A549 treated with CORT108297 at 1 μM for 4 hours (cell line): ENCODE measurements around the gene GRWD1. TPM values are rescaled to one million over a fixed set of nuclear protein-coding genes. Genes with fewer than 3 reads are reported as not detected.

ENCODE experiments used
- total RNA-seq: library from RNA; stranded (reverse); fragments of 200-300 nt; extraction: Qiagen RNA extraction; gene quantifications from 5 replicates; pipeline ENCODE4 v1.2.3, GENCODE V29; 2022

Gene GRWD1
- 111 to 130 TPM (median 123 TPM) in 5 replicates for total RNA-seq

GRCh38 chr19:48445606-48446481 is at the start of gene GRWD1:
Gene GRWD1, plus strand, starts transcription at chr19:48445983. Its CDS starts 23 bp downstream, at chr19:48446006.

DNA sequence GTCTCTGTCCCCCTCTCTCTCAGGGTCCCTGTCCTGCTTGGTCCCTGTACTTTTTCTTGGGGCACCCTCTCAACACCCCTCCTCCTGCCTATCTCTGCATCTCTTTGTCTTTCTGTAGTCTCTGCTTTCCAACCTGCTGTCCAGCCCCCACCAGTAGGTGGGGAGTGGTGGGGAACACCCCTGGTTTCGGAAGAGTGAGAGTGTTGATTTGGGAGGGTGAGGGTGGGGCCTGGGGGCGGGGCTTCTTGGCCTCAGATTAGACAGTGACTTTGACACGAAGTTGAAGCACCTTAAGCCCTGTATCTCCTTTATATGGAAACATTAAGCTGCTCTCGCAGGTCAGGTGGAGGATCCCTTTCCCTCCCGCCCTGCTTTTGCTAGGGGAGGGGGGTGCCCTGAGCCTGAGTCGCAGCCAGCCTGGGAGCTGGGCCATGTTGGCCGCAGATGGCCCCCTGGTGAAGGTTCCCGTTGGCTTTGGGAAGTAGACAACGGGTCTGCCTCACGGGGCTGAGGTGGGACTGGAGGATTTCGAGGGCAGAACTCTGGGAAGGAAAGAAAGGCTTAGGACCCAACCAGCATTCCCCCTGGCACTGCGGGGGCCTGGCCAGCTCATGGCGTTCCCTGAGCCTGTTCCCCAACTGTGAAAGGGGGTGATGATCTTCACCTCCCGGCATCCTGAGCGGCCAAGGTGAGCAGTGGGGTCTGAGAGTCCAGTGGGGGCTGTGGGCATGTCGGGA is 9.6 kb downstream of the GRWD1 start, which contains the start of gene KCNJ14:
KCNJ14 (plus strand) TSS at position 404 of the 737 bp plus-strand sequence. CDS start 6,151 bp downstream, outside the sequence.

DNA sequence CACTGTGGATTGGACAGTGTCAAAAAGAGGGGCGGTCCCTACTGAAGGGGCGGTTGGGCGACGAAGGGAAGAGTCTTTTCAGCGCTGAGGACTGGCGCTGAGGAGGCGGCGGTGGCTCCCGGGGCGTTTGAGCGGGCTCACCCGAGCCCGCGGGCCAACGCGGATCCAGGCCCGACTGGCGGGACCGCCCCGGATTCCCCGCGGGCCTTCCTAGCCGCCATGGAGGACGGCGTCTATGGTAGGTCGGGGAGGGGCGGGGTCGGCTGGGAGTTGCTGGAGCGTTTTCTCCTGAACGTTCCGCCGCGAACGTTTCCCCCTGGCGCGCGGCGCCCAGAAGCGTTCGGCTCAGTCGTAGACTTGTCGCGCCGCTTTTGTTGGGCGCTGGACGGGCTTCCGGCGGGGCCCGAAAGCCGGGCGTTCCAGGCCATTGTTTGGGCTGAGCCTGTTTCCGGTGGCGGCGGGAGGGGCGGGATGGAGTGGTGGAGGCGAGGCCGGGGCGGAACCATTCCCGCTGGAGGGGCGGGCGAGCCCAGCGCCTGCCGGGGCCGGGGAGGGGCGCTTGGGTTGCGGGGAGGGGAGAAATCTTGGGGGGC is 23.6 kb downstream of the GRWD1 start, which contains the start of gene CYTH2:
CYTH2 (plus strand) TSS at position 81 of the 593 bp plus-strand sequence; CDS start at position 220, 139 bp downstream.

Other genes starting within 250 kb of the GRWD1 start
- 16.5 to 19.8 TPM (median 18.4 TPM) in 5 replicates for gene CARD8, start 190.1 kb upstream of the GRWD1 start, total RNA-seq
- 4.7 to 5.4 TPM (median 5.3 TPM) in 5 replicates for gene ZNF114, start 175.9 kb upstream of the GRWD1 start, total RNA-seq
- gene EMP3, start 120.4 kb upstream of the GRWD1 start, total RNA-seq, result 465 to 500 TPM (median 480 TPM) in 5 replicates
- 3.2 to 5.1 TPM (median 4.5 TPM) in 5 replicates for gene TMEM143, start 82.0 kb upstream of the GRWD1 start, total RNA-seq
- gene SYNGR4, start 81.6 kb upstream of the GRWD1 start, total RNA-seq, result 2.5 to 3.7 TPM (median 3.2 TPM) in 5 replicates
- 385 to 442 TPM (median 423 TPM) in 5 replicates for gene KDELR1, start 54.4 kb upstream of the GRWD1 start, total RNA-seq
- gene GRIN2D, start 52.3 kb upstream of the GRWD1 start, total RNA-seq, result 6.3 to 11.3 TPM (median 10.6 TPM) in 5 replicates
- 1.0 to 2.1 TPM (median 1.2 TPM) in 5 replicates for gene KCNJ14, start 9.6 kb downstream of the GRWD1 start, total RNA-seq
- 54.4 to 67.4 TPM (median 61.8 TPM) in 5 replicates for gene CYTH2, start 23.4 kb downstream of the GRWD1 start, total RNA-seq
- 2.8 to 5.4 TPM (median 4.8 TPM) in 5 replicates for gene LMTK3, start 65.9 kb downstream of the GRWD1 start, total RNA-seq
- 12.8 to 18.0 TPM (median 16.4 TPM) in 5 replicates for gene SULT2B1, start 106.2 kb downstream of the GRWD1 start, total RNA-seq
- gene SPACA4, start 160.8 kb downstream of the GRWD1 start, total RNA-seq, result 0.20 TPM in 1 of 5 replicates, not detected in the others
- 0.07 to 0.35 TPM (median 0.25 TPM) in 4 of 5 replicates, not detected in the other for gene FAM83E, start 169.1 kb downstream of the GRWD1 start, total RNA-seq
- gene RPL18, start 173.2 kb downstream of the GRWD1 start, total RNA-seq, result 3,152 to 3,709 TPM (median 3,369 TPM) in 5 replicates
- gene SPHK2, start 173.5 kb downstream of the GRWD1 start, total RNA-seq, result 11.7 to 18.9 TPM (median 16.8 TPM) in 5 replicates
- 1.8 to 2.8 TPM (median 2.6 TPM) in 5 replicates for gene DBP, start 191.4 kb downstream of the GRWD1 start, total RNA-seq
- gene CA11, start 200.2 kb downstream of the GRWD1 start, total RNA-seq, result 9.4 to 11.1 TPM (median 11.0 TPM) in 5 replicates
- 0.17 to 0.30 TPM (median 0.28 TPM) in 4 of 5 replicates, not detected in the other for gene NTN5, start 227.0 kb downstream of the GRWD1 start, total RNA-seq
- gene FUT2, start 250.0 kb downstream of the GRWD1 start, total RNA-seq, result not detected in 5 replicates